TTC549 (cell line): ENCODE data around the gene GATAD2B.
A peak's percentile ranks its signal among the peaks of the same experiment; 100 is the strongest.
"Not testable (repeated sequence)": the region's sequence is repeated elsewhere in the genome, so short reads cannot be mapped to it uniquely, and the experiment has no call there.

ENCODE experiments used
- FAIRE-seq: peaks from 2 replicates; lab custom pipeline; 2012; peaks lifted over from hg19 to GRCh38; lab: Jason Lieb, UNC

The GATAD2B gene

DNA sequence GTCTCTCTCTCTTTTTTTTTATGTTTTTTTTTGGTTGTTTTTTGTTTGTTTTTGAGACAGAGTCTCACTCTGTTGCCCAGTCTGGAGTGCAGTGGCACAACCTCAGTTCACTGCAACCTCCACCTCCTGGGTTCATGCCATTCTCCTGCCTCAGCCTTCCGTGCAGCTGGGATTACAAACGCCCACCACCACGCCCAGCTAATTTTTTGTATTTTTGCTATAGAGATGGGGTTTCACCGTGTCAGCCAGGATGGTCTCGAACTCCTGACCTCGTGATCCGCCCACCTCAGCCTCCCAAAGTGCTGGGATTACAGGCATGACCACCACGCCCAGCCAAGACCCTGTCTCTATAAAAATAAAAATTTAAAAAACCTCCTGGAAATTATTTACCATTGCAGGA lies 88.8 kb downstream of the GATAD2B start:
- FAIRE-seq, result not testable (repeated sequence)

GRCh38 chr1:153833171-153833570 lies 89.6 kb downstream of the GATAD2B start:
- no peak for FAIRE-seq

DNA sequence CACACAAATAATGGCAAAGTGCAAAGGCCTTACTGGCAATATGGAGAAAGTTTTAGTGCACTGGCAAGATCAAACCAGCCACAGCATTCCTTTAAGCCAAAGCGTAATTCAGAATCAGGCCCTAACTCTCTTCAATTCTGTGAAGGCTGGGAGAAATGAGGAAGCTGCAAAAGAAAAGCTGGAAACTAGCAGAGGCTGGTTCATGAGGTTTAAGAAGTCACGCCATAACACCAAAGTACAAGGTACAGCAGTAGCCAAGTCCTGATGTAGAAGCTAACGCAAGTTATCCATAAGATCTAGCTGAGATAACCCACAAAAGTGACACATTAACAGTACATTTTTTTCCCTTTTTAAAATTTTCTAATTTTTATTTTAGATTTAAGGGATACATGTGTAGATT lies 90.5 kb downstream of the GATAD2B start:
- no peak for FAIRE-seq

GRCh38 chr1:153831026-153831425 lies 91.7 kb downstream of the GATAD2B start:
- FAIRE-seq, result no peak

GRCh38 chr1:153827168-153827964 lies 95.4 kb downstream of the GATAD2B start:
- FAIRE-seq, result no peak

DNA sequence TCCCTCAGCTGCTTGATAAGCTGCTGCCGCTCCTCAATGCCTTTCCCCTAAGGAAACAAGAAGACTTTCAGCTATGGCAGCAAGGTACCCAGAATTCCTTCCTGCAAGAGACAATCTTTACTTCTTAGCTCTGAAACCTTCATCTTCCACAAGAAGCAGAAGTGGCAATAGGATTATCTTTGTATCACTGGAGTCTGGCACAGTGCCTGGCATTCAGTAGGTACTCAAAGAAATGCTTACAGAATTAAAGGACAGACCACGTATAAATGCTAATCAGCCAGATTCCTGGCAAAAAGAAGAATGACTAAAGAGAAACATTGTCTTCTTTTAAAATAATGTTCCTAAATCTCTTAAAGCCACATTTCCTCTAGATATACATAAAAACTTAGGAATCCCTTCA lies 103.9 kb downstream of the GATAD2B start:
- no peak for FAIRE-seq

GRCh38 chr1:153816283-153816889 lies 106.4 kb downstream of the GATAD2B start:
- no peak for FAIRE-seq

GRCh38 chr1:153805886-153806719 lies 116.7 kb downstream of the GATAD2B start:
- FAIRE-seq, result no peak

- no peak for FAIRE-seq
Observed at GRCh38 chr1:153805042-153805745, 117.6 kb downstream of the GATAD2B start.

DNA sequence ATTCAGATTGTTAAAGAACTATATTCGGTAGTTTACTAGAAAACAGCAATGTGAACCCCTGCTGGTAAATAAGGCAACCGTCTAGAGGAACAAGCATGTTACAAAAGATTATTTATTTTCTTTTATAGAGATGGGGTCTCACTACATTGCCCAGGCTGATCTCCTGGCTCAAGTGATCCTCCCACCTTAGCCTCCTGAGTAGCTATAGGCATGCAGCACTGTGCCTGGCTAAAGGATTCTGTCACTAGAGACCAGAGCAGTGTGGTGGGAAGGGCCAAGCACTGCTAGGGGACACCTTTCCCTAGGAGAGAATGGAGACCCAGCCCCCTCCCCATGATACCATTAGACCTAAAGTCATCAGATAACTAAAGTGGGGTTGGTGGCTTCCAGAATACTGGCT lies 118.7 kb downstream of the GATAD2B start:
- FAIRE-seq, result no peak

- FAIRE-seq, result no peak
Observed at GRCh38 chr1:153803470-153804056, 119.2 kb downstream of the GATAD2B start.

- FAIRE-seq, result no peak
Observed at GRCh38 chr1:153801786-153802697, 120.7 kb downstream of the GATAD2B start.

GRCh38 chr1:153801028-153801625 lies 121.6 kb downstream of the GATAD2B start:
- FAIRE-seq, result no peak

DNA sequence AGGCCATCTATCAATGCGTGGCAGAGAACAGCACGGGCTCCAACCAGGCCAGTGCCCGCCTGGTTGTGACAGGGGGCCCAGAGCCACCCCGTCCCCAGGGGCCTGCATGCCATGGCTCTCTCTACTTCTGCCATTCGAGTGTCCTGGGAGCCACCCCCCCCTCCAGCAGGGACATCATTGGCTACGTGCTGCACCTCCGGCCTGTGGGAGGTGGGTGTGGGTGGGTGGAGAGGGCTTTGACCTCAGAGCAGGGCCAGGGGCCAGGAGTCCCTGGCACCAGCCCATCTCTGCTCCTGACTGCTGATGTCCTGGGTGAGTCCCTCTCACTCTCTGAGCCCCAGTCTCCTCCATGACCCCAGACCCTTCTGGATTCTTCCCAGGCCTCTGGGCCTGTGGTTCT lies 122.3 kb downstream of the GATAD2B start:
- FAIRE-seq, result no peak

DNA sequence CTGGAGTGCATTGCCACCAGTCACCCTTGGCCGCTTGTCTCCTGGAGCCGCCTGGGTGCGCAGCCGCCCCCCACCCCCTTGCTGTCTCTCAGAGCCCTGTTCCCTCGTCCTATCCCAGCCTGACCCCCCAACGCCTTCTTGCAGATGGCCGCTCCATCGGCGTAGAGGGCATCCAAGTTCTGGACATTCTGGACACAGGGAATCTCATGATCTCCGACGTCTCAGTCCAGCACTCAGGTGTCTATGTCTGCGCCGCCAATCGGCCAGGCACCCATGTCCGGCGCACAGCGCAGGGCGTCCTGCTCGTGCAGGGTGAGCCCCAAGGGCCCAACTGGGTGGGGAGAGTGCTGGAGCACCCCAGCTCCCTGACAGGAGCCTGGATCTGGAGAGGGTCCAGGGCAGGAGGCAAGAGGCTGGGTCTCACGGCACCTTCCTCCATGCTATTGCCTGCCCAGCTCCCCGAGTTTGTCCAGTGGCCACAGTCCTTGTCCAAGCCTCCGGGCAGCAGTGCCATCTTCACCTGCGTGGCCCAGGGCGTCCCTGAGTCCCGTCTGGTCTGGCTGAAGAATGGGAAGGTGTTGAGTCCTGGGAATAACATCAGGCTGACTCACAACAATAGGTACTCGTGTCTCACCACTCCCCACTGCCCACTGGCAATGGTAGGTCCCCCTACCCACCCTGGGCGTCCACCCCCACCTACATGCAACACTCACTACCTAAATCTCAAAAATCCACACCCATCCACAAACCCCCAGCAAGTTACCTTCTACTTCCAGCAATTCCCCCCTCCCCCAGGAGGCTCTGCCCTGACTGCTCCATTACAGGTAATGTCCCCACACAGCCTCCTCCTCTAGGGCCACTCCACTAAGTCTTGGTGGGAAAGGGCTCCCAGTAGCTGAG lies 123.0 kb downstream of the GATAD2B start:
- FAIRE-seq, result no peak

- no peak for FAIRE-seq
Observed at GRCh38 chr1:153799016-153799415, 123.8 kb downstream of the GATAD2B start.

DNA sequence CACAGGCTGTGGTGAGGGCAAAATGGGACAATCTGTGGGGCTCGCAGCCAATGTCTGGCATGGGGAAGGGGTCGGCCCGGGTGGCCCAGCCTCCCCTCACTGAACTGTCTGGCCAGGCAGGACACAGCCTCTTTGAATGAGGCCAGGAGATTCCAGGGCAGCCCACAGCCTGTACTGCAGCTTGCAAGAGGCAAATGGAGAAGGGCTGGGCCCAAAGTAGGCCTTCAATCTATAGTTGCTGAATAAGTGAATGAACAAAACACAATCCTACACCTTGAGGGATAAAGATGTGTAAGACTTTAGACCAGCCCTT lies 124.3 kb downstream of the GATAD2B start:
- no peak for FAIRE-seq

- peak; percentile 48 for FAIRE-seq
Observed at GRCh38 chr1:153796786-153797659, 125.7 kb downstream of the GATAD2B start.
